Karpas-422 (cell line): ENCODE results near the gene TUT1. TPM values are rescaled to one million over a fixed set of nuclear protein-coding genes. Genes with fewer than 3 reads are reported as not detected.
"Not testable (repeated sequence)": the region's sequence is repeated elsewhere in the genome, so short reads cannot be mapped to it uniquely, and the experiment has no call there.

Source experiments
- DNase-seq: peaks from one replicate; pipeline ENCODE4 v3.0.0-alpha.2; 2015
- H2AFZ ChIP-seq: fragments of 200-600 bp; sonication (generic); 2 replicates; pipeline ENCODE4 v1.6.1; 2014; ENCODE audit warnings: antibody characterized with exemption, low read length, mixed read lengths
- H3K27ac ChIP-seq: fragments of 200-600 bp; sonication (generic); 2 replicates; pipeline ENCODE4 v1.5.1; 2014; ENCODE audit warnings: mild to moderate bottlenecking, low read length, moderate library complexity
- H3K27me3 ChIP-seq: fragments of 200-600 bp; sonication (generic); 2 replicates; pipeline ENCODE4 v1.6.1; 2014; ENCODE audit warnings: low read length, mixed read lengths
- H3K36me3 ChIP-seq: fragments of 200-600 bp; sonication (generic); 2 replicates; pipeline ENCODE4 v1.6.1; 2014; ENCODE audit warnings: low read length, mixed read lengths; ENCODE audit not compliant: insufficient read depth
- H3K4me1 ChIP-seq: fragments of 200-600 bp; sonication (generic); 2 replicates; pipeline ENCODE4 v1.6.1; 2014; ENCODE audit warnings: mild to moderate bottlenecking, low read length, mixed read lengths
- H3K4me2 ChIP-seq: fragments of 200-600 bp; sonication (generic); 2 replicates; pipeline ENCODE4 v1.6.1; 2014; ENCODE audit warnings: low read length, low read depth, mild to moderate bottlenecking; ENCODE audit not compliant: poor library complexity, severe bottlenecking
- H3K4me3 ChIP-seq: fragments of 200-600 bp; sonication (generic); 2 replicates; pipeline ENCODE4 v1.5.1; 2014; ENCODE audit warnings: mild to moderate bottlenecking, antibody characterized with exemption, low read length, mixed read lengths
- H3K79me2 ChIP-seq: fragments of 200-600 bp; sonication (generic); 2 replicates; pipeline ENCODE4 v1.6.1; 2014; ENCODE audit warnings: mild to moderate bottlenecking, low read length, mixed read lengths
- H3K9ac ChIP-seq: fragments of 200-600 bp; sonication (generic); 2 replicates; pipeline ENCODE4 v1.6.0; 2014; ENCODE audit warnings: low read length
- H3K9me2 ChIP-seq: fragments of 200-600 bp; sonication (generic), shearing (Covaris generic); replicated peaks from 2 replicates; pipeline ENCODE4 v1.6.0; 2014; ENCODE audit warnings: mild to moderate bottlenecking, low read length, moderate library complexity; ENCODE audit not compliant: insufficient read depth
- H3K9me3 ChIP-seq: fragments of 300-700, 200-600 bp; sonication (generic); 2 replicates; pipeline ENCODE4 v1.6.1; 2014; ENCODE audit warnings: low read length, mixed read lengths
- H4K20me1 ChIP-seq: fragments of 200-600 bp; sonication (generic); 2 replicates; pipeline ENCODE4 v1.6.1; 2014; ENCODE audit warnings: mild to moderate bottlenecking, antibody characterized with exemption, low read length, low read depth; ENCODE audit not compliant: insufficient read depth
- total RNA-seq: library from RNA; depleted of rRNA; stranded (reverse); fragments of >200 nt; shearing (Covaris generic); gene quantifications from 2 replicates; pipeline ENCODE4 v1.2.3, GENCODE V29; 2014; ENCODE audit warnings: low replicate concordance

TUT1 gene
- total RNA-seq, 1 experiment from 2014 or later, result 8.1 TPM

DNA sequence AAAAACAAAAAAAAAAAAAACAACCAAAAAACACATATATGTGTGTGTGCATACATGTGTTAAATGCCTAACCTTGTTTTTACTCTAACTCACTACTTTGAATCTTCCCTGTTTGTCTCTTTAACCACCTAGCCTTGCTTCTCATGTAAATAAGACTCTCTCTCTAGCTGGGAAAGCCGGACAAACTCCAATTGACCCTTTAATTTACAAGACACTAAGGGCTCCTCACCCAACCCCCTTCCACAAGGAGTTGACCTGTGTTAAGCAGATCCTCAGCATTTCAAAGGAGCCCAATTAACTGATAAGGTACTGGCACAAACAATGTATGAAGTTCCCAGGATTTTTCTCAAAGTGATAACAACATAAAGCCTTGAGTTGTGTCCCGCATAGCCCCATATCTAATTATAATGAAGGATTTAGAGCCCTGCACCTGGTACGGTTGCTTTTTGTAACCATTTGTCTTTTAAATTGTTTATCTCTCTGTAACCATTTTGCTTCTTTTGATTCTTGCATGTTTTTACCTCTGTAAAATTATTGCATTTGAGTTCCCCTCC lies 29.6 kb downstream of the TUT1 start:
- H3K36me3 ChIP-seq, result peaks cover 51% of the 10 kb centered on the region
- not testable (repeated sequence) for H3K9me3 ChIP-seq, H3K9me2 ChIP-seq, H3K27ac ChIP-seq, H3K4me2 ChIP-seq, DNase-seq, H2AFZ ChIP-seq, H3K9ac ChIP-seq, H3K79me2 ChIP-seq, H4K20me1 ChIP-seq, H3K27me3 ChIP-seq, H3K4me3 ChIP-seq
- H3K4me1 ChIP-seq, result peaks cover 20% of the 10 kb centered on the region

DNA sequence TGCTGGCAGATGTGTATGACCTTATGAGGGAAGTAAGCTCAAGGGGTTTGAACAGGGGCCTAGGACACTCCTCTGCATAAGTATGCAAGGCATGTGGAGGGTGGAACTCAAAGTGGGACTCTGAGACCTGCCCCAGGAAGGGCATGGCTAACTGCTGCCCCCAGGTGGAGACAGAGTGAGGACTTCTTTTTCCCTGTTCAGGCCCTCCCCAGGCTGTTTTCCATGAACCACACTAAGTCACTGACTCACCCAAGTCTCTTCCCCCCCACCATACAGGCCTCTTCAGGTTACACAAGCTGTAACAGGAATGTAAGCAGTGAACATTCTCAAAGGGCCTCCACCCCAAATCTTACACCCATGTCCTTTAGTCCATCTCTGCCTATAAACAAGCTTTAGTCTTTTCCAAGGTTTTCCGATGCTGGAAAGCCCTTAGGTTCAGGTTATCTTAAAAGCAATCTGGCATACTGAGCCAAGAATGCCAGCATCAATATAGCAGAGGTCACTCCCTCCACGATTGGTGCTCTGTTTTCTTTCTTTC lies 30.7 kb downstream of the TUT1 start:
- peaks cover 8% of the 10 kb centered on the region; the same call in 1 of the 2 replicates for H4K20me1 ChIP-seq
- peaks cover 41% of the 10 kb centered on the region for H3K36me3 ChIP-seq
- no peak overlapping the region for H3K4me2 ChIP-seq
- no peaks in the 10 kb centered on the region for H3K27me3 ChIP-seq
- no peaks in the 10 kb centered on the region for H3K9me3 ChIP-seq
- no peaks in the 10 kb centered on the region for H3K9me2 ChIP-seq
- DNase-seq, result peak; percentile 68
- no peak overlapping the region for H3K4me3 ChIP-seq
- peaks cover 31% of the 10 kb centered on the region for H3K4me1 ChIP-seq
- no peak overlapping the region for H2AFZ ChIP-seq
- H3K79me2 ChIP-seq, result no peaks in the 10 kb centered on the region; the same call in 1 of the 2 replicates
- no peak overlapping the region for H3K27ac ChIP-seq
- no peak overlapping the region for H3K9ac ChIP-seq

DNA sequence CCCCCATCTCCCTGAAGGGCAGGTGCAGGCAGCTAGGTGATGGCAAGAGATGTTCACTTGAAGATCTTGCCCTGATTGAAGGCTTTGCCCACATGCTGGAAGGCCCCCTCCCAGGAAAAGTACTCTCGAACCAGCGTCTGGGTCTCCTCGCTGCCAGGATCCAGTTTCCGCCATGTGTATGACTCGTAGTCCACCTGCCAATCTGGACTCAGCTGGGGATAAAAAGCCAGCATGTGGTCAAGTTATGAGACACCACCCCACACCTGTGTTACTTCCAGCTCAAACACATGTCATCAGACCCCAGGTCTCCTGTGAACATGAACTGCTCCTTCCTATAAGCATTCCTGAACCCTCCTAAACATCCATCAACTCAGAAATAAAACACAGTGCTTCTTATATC lies 31.7 kb downstream of the TUT1 start:
- H3K79me2 ChIP-seq, H3K27me3 ChIP-seq, H3K4me3 ChIP-seq, H3K9me2 ChIP-seq, H3K27ac ChIP-seq, H2AFZ ChIP-seq, H3K4me2 ChIP-seq, H3K9me3 ChIP-seq, DNase-seq, H3K9ac ChIP-seq: not testable (repeated sequence)
- H3K4me1 ChIP-seq, result peaks cover 35% of the 10 kb centered on the region
- H3K36me3 ChIP-seq, result peaks cover 34% of the 10 kb centered on the region
- peaks cover 13% of the 10 kb centered on the region for H4K20me1 ChIP-seq

DNA sequence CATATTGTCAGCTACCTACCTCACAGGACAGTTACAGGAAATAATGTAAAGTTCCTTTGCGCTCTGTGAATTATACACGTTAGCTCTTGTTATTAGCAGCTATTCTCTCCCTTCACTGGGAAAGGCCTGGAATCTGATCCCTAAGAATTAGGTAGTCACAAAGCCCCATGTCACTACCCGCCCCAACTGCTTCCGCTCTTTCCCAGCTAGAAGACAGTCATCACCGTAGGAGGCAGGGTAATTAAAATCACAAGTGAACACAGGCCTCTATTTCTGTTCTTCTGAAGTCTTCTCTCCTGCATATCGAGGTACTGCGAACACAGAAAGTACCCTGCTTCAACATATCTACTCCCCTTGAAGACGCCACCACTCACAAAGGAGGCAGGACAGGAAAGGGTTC lies 32.1 kb downstream of the TUT1 start:
- Histone ChIP-seq H3K27ac (no peak overlapping the region), H4K20me1 (peaks cover 13% of the 10 kb centered on the region), H3K4me2 (no peak overlapping the region), H3K27me3 (no peaks in the 10 kb centered on the region), H3K36me3 (peaks cover 34% of the 10 kb centered on the region), H3K4me3 (no peak overlapping the region), H3K4me1 (peaks cover 35% of the 10 kb centered on the region), H2AFZ (no peak overlapping the region), H3K9me3 (no peaks in the 10 kb centered on the region), H3K9me2 (no peaks in the 10 kb centered on the region), H3K79me2 (no peaks in the 10 kb centered on the region), H3K9ac (no peak overlapping the region)
- DNase-seq, result no peak

DNA sequence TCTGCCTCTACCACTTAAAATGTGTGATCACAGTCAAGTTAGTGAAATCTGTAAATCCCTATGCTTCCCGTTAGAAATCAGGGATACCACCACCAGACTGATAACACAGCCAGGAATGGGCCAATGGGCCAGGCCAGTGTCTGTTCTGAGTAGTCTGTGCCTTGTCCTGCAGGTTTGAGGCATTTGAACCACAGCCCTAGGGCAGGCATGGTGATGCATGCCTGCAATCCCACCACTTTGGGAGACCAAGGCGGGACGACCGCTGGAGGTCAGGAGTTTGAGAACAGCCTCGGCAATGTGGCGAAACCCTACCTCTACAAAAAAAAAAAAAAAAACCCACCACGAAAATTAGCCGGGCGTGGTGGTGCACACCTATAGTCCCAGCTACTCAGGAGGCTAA lies 32.7 kb downstream of the TUT1 start:
- no peaks in the 10 kb centered on the region for H3K79me2 ChIP-seq
- no peak for DNase-seq

DNA sequence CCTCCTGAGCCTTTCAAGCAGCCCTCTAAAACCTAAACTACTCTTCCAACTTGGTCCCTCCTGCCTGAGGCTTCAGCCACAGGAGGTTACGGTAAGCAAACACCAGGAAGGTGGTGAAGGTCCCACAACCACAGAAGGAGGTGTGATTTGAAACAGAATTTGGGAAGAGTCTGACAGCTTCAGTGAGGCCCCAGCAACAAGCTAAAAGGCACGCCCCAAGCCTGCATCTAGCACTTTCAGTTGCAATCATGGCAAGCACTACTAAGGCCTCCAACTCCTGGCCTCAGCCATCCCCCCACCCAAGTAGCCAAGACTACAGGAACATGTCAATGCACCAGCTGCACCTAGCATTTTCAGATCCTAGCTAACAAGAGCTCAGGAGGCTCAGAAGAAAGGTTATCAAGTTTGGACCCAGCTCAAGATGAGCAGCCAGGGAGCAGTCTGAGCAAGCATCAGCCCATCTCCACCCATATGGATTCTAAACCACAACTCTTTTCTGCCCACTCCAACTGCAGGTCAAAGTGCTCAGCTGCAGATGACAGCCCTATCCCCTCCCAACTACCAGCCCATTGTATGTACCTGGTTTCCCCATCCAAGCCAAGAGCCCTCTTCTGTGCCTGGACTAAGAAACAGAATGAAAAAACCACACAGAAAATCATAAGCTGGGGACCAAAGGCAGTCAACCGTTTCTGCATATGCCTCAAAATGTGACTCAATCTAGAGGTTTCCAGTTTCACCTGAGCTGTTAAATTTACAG lies 34.3 kb downstream of the TUT1 start:
- Histone ChIP-seq H3K9ac (no peak overlapping the region), H3K9me3 (no peaks in the 10 kb centered on the region), H3K4me3 (no peak overlapping the region), H4K20me1 (peaks cover 13% of the 10 kb centered on the region), H3K9me2 (no peaks in the 10 kb centered on the region), H3K36me3 (peaks cover 24% of the 10 kb centered on the region), H3K4me2 (no peak overlapping the region), H3K27ac (peak overlapping the region; percentile 20; the same call in 1 of the 2 replicates), H2AFZ (no peak overlapping the region), H3K79me2 (no peaks in the 10 kb centered on the region), H3K4me1 (peaks cover 45% of the 10 kb centered on the region), H3K27me3 (no peaks in the 10 kb centered on the region)
- DNase-seq, result no peak

More for the DNA sequence above, 32.7 kb downstream of the TUT1 start:
- Histone ChIP-seq H4K20me1 (peaks cover 13% of the 10 kb centered on the region), H3K27ac (no peak overlapping the region), H3K9me3 (no peaks in the 10 kb centered on the region), H3K9ac (no peak overlapping the region), H3K36me3 (peaks cover 31% of the 10 kb centered on the region), H3K9me2 (no peaks in the 10 kb centered on the region), H2AFZ (no peak overlapping the region), H3K4me2 (no peak overlapping the region), H3K4me1 (peaks cover 35% of the 10 kb centered on the region), H3K27me3 (no peaks in the 10 kb centered on the region), H3K4me3 (no peak overlapping the region)

DNA sequence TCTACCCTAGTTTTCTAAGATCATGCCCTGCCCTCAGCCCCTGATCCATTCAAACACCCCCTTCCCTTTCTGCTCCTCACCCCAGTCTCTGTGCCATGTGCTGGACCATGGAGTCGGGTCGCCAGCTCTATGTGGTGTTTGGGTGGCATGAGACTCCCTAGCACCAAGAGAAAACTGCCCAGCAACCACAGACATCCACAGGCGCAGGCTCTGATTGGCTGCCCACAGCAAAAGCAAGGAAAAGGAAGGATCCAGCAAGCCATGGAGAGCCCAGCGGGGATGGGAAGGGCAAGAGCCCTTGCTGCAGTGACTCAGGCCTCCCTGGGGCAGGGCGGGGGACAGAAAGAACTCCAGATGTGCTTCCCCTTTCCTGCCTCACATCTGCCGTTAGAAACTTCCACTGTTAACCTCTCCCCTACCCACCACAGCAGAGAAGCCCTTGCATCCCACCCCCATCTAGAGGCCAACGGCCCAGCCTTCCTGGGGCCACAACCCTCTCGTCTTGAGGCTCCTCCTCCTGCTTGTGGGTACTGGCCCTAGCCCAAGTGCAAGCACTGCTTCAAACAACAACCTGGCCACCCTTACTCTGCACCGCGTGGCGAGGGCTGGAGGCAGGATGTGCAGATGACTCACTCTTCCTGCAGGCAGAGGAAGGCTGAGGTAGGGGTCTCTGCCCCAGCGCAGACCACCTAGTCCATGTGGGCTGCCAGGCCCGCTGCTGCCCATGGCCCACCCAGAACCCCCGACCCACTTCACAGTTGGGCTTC lies 35.0 kb downstream of the TUT1 start:
- no peak overlapping the region for H3K4me2 ChIP-seq
- no peak overlapping the region for H2AFZ ChIP-seq
- H4K20me1 ChIP-seq, result peaks cover 13% of the 10 kb centered on the region
- peak overlapping the region; percentile 7; the same call in 1 of the 2 replicates for H3K27ac ChIP-seq
- H3K9ac ChIP-seq, result peak overlapping the region; percentile 20
- no peak overlapping the region for H3K4me3 ChIP-seq
- peaks cover 24% of the 10 kb centered on the region for H3K36me3 ChIP-seq
- no peaks in the 10 kb centered on the region for H3K27me3 ChIP-seq
- DNase-seq, result peak; percentile 57
- H3K4me1 ChIP-seq, result peaks cover 52% of the 10 kb centered on the region
- no peaks in the 10 kb centered on the region for H3K79me2 ChIP-seq
- no peaks in the 10 kb centered on the region for H3K9me2 ChIP-seq
- H3K9me3 ChIP-seq, result no peaks in the 10 kb centered on the region
